NCI-H2081 (cell line): ENCODE data around the gene VCP.

Experiments used
- DNase-seq, 2 experiments: peaks; one replicate each; lab custom pipeline; 2025; lab: John Stamatoyannopoulos, UW

The VCP gene

DNA sequence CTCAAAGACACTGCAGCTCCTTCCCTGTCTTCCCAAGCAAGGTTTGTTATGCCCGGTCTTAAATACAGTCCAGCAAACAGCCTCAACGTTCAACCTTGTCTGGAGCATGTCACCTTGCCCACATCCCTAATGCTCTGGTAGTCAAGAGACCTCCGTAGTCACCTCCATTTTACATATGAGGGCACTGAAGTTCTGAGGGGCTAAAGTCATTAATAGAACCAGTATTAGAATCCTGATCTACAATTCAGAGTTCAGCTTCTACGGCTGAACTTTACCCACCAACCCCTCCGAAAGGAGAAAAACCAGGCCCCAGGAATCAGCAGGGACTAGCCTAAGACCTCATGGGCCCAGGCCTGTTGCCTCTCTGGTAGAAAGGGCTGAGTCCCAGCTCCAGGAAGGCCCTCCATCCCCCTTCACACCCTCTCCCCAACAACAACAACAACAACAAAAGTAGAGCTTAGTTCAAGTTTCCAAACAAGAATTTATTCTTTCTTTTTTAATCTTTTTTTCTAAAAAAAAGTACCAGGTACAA is 31.3 kb upstream of the VCP start:
- no peak for DNase-seq

DNA sequence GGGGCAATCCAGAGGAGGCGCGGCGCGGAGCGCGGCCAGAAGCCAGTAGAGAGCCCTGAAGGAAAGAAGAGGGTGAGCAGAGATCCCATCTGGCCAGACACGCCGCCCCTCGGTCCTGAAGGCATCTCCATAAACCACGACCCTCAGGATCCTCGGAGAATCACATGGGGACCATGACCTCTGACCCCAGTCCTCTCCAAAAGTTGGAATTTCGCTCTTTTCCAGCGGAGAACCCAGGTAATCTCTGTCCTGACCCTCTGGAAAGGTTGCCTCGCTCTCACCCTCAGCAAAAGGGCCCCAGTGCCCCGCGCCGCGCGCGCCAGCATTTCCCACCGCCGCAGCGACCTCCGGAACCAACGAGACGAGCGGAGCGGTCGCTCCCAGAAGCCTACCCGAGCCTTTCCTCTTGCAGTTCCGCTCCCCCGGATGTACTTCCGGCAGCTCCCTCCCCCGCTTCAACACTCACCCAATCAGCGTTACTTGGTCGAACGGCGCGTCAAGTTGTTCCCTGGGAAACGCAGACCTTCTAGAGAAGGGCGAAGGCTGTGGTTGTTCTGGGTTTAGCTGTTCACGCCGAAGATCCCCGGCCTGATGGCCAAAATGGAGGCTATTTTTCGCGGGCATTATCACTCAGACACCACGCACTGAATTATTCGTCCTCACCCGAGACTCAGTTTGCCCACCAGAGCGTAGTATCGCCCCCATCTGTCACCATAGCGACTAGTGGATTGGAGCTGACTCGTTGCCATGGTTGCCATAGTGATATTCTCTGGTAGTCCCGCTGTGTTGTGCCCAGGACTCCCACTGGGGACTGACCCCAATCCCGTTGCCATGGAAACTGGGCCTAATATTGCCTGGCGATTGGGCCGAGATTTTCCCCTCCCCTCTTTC is 30.6 kb upstream of the VCP start, which contains the start of gene STOML2:
TSS of gene STOML2 (minus strand) at position 363 of the 891 bp plus-strand sequence. CDS start at position 326, 37 bp downstream.
- DNase-seq = peak; percentile 97 to 98

DNA sequence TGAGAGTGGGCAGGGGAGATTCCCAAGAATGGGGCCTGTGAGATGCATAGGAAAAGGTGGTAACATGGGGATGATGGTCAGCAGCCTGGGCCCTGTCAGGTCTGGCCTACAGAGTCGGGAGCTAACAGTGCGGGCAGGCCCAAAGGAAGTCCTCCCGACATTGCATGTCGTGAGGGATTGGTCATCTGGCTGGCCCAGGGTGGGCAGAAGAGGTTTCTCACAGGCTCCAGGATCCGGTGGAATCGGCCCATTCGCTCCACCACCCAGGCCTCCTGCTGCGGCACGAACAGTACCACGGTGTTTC is 30.0 kb upstream of the VCP start:
- no peak for DNase-seq

DNA sequence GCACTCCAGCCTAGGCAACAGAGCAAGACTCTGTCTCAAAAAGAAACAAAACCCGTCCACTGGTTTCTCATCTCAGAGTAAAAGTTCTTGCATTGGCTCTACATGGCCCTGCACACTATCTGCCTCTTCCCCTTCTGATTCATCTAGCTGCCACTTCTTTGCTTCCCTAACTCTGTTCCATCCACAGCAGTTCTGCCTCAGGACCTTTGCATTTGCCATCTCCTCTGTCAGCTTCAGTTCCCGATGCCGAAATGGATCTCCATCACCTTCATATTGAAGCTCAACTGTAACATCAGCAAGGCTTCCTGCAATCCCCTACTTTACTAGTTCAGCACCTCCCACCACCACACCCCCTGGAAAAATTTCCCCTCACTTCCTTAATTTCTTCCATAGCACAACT is 25.1 kb upstream of the VCP start:
- no peak for DNase-seq

DNA sequence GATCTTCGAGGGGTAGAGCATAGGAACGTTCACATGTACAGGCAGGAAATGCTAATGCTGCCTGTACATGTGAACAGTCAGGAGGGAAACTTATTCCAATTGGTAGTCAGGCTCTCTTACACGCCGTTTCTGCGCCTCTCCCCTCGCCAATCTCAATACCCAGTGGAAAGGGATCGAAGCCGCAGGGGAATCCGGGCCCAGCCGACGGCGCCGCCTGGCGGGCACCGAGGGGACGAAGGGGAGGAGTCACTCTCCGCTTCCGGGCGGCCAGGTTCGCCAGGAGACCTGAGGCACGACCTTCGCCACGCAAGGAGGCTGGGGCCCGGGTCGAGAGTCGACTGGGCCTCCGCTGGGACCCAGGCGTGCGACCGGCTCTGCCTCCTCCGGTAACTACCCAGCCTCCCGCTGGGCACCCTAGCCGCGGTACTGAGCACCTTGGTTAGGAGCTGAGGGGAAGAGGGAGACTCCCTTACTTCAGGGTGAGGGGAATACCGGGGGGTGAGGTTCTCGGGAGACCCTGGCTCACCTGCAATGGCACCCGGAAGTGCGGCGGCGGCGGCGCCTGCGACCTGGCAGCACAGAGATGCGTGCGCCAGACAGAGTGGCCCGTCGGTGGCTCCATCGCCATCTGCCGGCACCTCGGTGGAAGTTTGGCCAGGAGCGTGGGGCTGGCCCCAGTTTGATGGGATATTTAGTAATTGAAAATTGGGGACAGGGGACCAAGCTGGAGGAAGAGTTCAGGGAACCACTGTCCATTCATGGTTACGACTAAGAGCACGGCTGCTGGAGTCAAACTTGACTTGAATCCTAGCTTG is 23.8 kb upstream of the VCP start, which contains the start of gene PIGO:
TSS of gene PIGO (minus strand) at position 557 of the 815 bp plus-strand sequence. CDS start 1,026 bp downstream, outside the sequence.
- DNase-seq = peak; percentile 90 to 93

DNA sequence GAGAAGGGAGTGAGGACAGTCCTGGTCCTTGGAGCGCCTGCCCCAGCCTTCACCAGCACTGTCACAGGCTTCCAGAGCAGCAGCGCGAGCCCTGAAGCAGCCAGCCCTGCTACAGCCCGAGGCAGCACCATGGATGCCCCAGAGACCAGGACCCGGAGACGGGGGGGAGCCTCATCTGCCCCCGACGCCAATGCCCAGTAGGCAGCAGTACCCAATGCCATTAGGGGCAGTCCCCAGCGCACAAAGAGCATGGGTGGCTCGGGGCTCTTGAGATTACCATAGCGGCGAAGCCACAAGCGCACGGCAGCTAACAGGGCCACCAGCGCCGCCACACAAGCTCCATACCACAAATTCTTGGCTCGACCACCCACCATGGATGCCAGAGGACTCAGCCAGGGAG is 19.1 kb upstream of the VCP start:
- no peak for DNase-seq

DNA sequence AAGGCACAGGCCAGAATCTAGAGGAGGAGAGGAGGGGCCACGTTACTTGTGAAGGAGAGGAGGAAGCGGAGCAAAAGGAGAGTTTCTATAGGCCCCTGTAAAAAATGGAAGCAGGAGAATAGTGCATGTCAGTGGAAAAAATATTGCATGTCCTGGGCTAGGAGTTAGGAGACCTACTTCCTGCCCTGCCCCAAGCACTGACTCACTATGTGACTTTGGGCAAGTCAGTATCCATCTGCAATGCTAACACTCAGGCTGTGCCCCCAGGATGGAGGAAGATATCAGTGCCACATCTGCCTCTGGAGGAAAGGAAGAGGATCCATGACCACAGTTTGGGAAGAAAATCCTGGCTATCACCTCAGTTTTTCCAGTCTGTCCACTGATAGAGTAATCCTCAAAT is 17.0 kb upstream of the VCP start:
- no peak for DNase-seq

DNA sequence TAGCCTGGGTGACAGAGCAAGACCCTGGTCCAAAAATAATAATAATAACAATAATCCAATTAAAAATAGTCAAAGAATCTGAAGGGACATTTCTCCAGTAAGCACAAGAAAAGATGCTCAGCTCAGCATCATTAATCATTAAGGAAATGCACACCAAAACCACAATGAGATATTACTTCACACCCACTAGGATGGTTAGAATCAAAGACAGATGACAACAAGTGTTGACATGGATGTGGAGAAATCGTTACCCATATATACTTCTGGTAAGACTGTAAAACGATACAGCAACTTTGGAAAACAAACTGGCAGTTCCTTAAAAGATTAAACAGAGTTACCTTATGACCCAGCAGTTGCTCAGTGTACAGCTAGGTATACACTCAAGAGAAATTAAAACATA is 12.7 kb upstream of the VCP start:
- no peak for DNase-seq

DNA sequence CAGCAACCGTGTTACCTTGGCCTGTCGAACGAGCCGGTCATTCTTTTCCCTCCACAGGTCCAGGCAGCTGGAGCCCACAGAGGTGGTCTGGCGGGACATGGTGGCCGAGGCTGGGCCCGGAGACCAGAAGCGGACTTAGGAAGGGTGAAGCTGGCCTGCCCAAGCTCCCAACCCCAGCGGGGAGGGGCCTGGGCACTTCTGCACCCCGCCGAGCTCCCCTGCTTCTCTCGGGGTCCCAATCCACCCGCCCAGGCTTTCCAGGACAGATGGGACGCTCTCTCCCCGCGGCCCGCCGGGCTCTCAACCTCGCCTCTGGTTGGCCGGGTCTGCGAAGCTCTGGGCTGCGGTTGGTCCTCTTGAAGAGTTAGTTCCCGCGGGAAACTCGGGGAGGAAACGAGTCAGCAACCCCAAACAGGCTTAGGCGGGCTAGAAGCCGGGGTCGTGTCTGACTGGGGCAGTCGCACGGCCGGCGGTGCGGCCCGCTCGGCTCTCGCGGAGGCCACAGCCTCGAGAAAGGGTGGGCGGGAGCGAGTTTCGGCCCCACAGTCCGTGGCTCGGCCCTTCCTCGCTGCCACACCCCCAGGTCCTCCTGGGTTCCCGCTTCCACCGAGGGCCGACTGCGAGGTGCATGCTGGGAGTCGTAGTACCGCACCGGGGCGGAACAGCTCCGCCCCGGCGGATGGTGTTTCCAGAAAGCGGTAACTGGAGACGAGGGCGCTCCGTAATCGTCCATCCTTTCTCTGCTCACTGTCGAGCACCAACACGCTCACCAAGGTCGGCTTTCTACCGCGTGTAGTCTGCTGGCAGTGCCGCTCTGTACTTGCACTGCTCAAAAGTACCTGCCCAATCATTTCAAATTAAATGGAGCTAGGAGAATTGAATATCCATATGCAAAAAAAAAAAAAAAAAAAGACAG is 7.3 kb upstream of the VCP start, which contains the start of gene FANCG:
TSS of gene FANCG (minus strand) at position 517 of the 916 bp plus-strand sequence. CDS start at position 99, 418 bp downstream.
- peak; percentile 94 to 97 for DNase-seq

DNA sequence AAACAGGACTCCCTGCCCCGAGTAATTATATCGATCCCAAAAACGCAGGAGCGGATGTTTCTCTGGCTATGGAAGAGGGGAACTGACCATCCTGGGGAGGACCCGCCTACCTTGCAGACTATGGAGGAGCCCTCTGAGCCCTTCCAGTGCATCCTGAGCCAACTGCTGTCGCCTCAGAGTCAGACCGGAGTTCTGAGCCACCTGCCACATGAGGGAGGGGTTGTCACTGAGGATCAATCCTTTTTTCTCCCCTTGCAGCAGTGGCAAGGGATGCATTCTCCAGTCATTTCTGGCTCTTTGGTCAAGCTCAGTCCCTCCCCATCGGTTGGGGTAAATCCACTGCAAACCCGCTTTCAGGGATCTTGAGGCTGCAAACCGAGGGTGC is 6.6 kb upstream of the VCP start:
- peak in 1 of 2 experiments; percentile 39 for DNase-seq

DNA sequence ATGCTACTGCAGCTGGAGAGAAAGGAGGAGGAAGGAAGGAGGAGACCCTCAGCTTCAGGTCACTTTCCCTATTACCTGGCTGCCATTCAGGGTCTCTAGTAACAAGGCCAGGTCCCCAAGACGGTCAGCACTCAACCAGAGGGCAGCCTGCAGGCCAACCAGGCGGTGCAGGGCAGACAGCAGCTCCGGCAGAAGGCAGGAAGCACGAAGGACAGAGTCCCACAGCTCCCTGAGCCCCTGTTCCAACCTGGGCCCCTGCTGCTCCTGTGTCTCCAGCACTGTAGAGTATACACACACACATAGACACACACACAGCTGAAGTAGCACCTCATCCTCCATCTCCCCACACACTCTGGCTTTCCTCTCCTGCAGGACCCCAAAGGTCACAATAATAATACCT is 5.6 kb upstream of the VCP start:
- DNase-seq = no peak

DNA sequence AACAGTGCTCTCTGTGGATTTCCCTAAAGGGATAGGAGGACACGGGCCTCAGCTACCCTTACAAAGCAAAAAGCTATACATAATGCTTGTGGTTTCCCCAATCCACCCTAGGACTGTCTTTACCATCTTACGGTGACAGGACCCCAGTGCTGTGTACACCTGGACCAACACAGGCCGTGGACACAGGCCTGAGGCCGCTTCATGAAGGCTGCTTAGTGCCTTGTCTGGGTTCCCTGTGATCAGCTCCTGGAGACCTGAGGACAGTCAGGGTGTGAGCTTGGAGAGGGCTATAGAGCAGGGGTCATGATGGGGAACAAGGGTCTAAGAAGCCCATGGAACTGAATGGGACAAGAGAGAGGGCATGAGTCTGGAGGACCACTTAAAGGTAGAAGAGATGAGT is 4.4 kb upstream of the VCP start:
- DNase-seq = no peak

DNA sequence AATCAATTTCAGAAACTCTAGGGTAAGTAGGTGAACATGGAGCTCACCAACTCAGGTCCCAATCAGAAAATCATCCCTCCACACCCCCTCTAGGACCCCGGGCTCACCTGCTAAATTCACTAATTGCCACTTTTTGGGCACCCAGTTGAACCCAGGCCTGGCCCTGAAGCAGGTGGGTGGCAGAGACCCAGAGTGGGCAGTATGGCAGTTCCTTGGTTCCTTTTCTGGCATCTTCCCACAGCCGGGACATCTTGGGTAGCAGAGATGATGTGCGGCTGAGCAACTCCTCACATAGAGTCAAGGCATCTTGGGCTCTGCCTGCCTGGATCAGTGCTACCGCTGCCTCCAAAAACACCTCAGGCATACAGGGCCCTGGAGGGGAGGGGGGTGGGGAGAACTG is 2.9 kb upstream of the VCP start:
- DNase-seq = no peak

DNA sequence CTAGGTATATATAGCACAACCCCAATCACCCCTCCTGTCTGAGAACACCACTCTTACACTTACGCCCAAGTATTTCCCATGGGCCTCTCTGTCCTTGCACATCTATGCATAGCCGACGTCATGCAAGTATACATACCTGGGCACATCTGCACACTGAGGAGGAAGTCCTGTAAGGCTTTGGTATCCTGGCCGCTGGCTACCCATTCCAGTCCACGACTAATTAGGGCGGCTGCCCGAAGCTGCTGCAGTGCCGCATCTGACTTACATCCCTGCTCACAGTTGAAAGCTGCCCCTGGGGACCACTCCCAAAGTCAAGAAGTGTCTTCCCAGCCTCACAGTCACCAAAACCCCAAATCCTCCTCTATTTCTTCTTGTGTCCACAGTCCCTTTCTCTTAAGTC is 2.4 kb upstream of the VCP start:
- no peak for DNase-seq

DNA sequence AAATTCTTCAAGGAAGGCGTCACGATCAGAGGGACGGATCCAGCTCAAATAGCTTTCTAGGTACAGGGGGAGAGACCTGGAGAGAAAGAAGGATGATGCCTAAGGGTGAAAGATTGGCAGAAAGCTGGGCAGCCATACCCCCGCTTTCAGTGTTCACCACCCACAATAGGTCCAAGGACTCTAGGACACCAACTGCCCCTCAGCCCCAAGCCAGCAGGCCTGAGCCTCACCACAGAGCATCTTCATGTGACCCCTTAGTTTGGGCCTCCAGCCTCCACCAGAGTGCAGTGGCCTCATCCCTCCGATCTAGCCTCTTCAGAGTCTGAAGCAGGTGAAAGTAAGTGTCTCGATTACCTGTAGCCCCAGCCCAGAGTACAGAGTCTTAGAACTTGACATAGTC is 1.7 kb upstream of the VCP start:
- no peak for DNase-seq

DNA sequence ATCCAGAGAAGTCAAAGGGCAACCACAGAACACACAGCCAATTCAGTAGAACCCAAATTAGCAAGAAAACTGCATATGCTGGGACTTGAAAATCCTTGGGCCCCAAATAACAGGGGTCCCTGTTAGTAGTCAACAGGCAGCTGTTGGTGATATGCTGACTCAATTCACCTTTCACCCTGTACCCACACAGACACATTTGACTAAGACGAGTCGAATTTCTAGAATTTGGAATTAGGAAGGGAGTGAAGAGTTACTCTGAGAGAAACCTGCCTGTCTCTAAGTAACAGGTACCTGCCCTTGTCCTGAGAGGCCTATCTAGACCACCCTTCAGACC is 821 bp upstream of the VCP start:
- DNase-seq = no peak

DNA sequence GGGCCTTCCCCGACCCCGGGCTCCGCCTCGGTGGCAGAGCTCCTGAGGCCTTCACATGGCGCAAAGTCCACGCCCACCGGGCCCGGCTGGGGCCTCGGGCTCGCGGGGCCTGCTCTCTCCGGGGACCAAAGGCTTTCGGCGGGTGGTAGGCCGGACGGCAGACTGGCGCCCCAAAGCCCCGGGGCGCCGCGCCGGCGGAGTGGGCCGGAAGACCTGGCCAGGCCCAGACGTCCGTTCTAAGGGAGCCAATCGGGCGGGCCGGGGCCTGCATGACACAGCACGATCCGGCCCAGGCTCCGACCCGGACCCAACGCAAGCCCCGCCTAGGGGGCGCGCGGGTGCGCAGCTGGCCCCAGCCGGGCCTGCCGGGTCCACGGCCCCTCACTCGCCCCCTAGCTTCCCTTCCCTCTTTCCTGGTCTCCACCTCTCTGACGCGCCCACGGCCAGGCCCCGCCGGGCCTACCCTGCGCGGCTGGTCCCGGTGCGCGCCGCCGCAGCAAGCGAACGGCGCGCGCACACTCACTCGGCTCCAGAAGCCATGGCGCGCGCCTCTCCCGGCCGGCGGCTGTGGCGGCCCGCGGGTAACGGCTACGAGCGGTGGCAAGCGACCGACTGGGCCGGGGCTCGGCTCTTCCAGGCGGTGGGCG is 488 bp downstream of the VCP start:
- DNase-seq = peak; percentile 72 to 85

DNA sequence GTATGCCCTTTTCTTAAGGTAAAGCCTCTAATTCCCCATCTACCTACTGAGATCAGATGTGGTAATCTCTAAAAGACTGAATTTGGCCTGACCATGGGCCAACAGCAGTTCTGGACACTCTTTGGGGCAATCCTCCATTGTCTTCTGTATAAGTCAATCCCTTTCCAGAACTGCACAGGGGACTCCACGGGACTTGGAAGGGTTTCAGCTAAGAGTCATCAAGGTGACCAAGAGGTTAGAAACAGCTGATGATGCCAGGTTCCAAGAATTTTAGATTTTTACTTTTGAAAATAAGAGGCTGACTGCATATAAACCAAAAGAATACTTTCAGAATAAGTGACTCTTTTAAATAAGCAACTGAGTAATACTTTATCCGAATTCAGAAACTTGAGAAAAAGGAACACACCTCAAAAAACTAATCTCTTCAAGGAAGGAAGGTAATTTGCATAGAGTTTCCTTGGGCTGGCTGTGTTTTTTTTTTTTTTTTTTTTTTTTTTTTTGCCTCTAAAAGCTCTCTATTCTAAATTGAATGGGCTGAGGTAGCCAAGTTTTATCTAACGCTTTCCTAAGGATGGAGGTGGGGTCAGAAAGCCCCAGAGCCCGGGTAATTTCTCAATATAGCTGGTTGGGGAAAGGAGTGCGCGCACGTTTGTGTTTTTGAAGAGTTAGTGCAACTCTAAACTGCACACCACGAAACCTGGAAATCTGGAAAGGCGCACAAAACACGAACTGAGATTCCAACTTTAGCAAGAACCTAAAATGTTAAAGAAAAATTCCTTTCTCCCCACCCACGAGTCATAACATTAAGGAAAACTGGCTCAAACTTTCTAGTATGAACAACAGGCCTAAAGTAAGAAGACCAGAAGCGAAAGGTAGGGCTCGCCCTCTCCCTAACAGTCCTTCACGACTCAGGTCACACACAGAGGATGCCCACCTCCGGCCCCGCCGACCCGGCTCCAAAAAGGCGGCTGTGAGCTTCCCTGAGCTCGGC is 1.3 kb downstream of the VCP start:
- DNase-seq = peak; percentile 3 to 11

DNA sequence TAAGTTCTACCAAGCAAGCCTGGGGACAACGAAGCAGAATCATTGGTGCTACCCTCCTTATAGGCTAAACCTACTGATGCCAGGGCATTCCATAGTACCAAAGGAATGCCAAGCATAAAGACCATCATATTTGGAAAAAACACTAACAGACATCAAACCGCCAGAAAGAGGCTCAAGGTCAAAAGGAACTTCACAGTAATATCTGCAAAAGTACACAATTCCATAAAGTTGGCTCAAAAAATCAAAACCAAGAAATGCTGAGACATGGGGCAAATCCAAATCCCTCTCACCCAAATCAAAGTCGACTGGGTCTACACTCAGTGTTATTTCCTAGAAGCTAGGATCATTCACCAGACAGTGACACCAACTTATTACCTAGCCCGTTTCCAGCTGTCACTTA is 3.4 kb downstream of the VCP start:
- DNase-seq = no peak

DNA sequence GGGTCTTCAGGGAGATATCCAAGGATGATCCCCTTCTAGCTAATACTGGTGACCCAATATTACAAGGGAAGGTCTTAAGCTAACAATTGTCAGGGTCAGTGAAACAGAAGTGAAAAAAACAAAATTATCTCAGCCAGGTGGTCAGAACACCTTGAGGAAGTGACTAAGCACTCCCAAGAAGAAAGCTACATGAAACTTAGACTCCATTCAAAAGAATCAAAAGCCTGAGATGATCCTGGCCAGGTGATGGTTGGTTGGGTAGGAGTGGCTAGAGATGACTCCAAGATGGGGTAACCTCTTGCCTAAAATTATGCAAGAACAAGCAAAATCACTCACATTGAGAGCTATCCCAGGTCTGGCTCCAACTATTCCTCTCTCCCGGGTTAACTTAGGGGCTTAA is 5.4 kb downstream of the VCP start:
- no peak for DNase-seq
